HG03342 (cell line): ENCODE measurements around the gene CHI3L1.

Experiments used
- ATAC-seq: cut with Tn5 transposase; IDR thresholded peaks from one replicate; pipeline ENCODE4 v1.9.1; 2021; ENCODE audit warnings: mild to moderate bottlenecking, moderate library complexity; ENCODE audit not compliant: unreplicated experiment

The CHI3L1 gene

GRCh38 chr1:203181586-203182386, 4.7 kb downstream of the CHI3L1 start:
- ATAC-seq, result no peak

GRCh38 chr1:203180611-203181330, 5.7 kb downstream of the CHI3L1 start:
- no peak for ATAC-seq

- no peak for ATAC-seq
Measured at GRCh38 chr1:203179667-203180005, 6.9 kb downstream of the CHI3L1 start.

- no peak for ATAC-seq
Measured at GRCh38 chr1:203178821-203179666, 7.5 kb downstream of the CHI3L1 start.

GRCh38 chr1:203178083-203178482, 8.4 kb downstream of the CHI3L1 start:
- no peak for ATAC-seq

- ATAC-seq, result no peak
Measured at GRCh38 chr1:203177470-203178039, 8.9 kb downstream of the CHI3L1 start.

- no peak for ATAC-seq
Measured at GRCh38 chr1:203177036-203177405, 9.5 kb downstream of the CHI3L1 start.

GRCh38 chr1:203176273-203177035, 10.1 kb downstream of the CHI3L1 start:
- ATAC-seq, result no peak

GRCh38 chr1:203175827-203176241, 10.7 kb downstream of the CHI3L1 start:
- no peak for ATAC-seq

- no peak for ATAC-seq
Measured at GRCh38 chr1:203175237-203175826, 11.2 kb downstream of the CHI3L1 start, which contains the start of gene MYBPH. Gene MYBPH (minus strand): TSS chr1:203175826. CDS start chr1:203175755, 71 bp downstream.

- no peak for ATAC-seq
Measured at GRCh38 chr1:203174324-203174985, 12.0 kb downstream of the CHI3L1 start.

GRCh38 chr1:203173566-203173965, 12.9 kb downstream of the CHI3L1 start:
- peak; percentile 87 for ATAC-seq

GRCh38 chr1:203173011-203173555, 13.4 kb downstream of the CHI3L1 start:
- no peak for ATAC-seq

- no peak for ATAC-seq
Measured at GRCh38 chr1:203172184-203173010, 14.1 kb downstream of the CHI3L1 start.

GRCh38 chr1:203171341-203172183, 14.9 kb downstream of the CHI3L1 start:
- no peak for ATAC-seq

- no peak for ATAC-seq
Measured at GRCh38 chr1:203170625-203171330, 15.7 kb downstream of the CHI3L1 start.
